Fibroblast of pulmonary artery (primary cell): Measurements from ENCODE around the gene AGAP9.
A peak's percentile ranks its signal among the peaks of the same experiment; 100 is the strongest.
"Not testable (repeated sequence)": the region's sequence is repeated elsewhere in the genome, so short reads cannot be mapped to it uniquely, and the experiment has no call there.

ENCODE experiments used
- DNase-seq: peaks from one replicate; pipeline ENCODE4 v3.0.0-alpha.2; 2010; ENCODE audit warnings: low read depth
- H3K4me3 ChIP-seq: replicated peaks from 2 replicates; pipeline ENCODE4 v1.5.1; 2011; ENCODE audit warnings: low read depth, mild to moderate bottlenecking, control low read depth, low read length, moderate library complexity
- TF ChIP-seq, protein P1 (sequence below): IDR thresholded peaks from 2 replicates; pipeline ENCODE4 v1.5.1; 2011; ENCODE audit warnings: mild to moderate bottlenecking, control low read depth, low read length, inconsistent platforms; ENCODE audit errors: missing control alignments

The AGAP9 gene

DNA sequence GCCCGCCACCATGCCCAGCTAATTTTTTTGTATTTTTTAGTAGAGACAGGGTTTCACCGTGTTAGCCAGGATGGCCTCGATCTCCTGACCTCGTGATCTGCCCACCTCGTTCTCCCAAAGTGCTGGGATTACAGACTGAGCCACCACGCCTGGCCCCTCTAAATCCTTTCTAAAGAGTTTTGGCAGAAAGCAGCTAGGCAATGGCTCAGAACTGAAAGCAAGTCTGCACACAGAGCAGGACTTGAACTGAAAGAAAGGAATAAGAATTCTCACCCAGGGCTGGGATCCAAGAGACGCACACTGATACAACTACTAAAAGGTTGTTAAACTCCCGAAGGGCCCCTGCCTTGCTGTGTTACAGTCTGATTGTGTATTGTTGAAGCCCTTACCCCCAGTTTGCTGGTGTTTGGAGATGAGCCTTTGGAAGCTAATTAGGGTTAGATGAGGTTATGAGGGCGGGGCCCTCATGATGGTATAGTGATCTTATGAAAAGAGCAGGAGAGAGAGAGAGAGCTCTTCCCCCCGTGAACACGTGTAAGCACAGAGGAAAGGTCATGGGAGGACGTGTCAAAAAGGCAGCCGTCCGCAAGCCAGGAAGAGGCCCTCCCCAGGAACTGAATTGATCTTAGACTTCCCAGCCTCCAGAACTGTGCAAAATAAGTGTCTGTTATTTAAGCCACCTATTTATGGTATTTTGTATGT lies 58.1 kb downstream of the AGAP9 start:
- not testable (repeated sequence) for DNase-seq, H3K4me3 ChIP-seq

- DNase-seq, result not testable (repeated sequence)
Measured at GRCh38 chr10:47462577-47463358, 60.7 kb downstream of the AGAP9 start.

GRCh38 chr10:47461261-47461687 lies 62.2 kb downstream of the AGAP9 start:
- peak; percentile 75 for DNase-seq
- TF ChIP-seq, protein P1, sequence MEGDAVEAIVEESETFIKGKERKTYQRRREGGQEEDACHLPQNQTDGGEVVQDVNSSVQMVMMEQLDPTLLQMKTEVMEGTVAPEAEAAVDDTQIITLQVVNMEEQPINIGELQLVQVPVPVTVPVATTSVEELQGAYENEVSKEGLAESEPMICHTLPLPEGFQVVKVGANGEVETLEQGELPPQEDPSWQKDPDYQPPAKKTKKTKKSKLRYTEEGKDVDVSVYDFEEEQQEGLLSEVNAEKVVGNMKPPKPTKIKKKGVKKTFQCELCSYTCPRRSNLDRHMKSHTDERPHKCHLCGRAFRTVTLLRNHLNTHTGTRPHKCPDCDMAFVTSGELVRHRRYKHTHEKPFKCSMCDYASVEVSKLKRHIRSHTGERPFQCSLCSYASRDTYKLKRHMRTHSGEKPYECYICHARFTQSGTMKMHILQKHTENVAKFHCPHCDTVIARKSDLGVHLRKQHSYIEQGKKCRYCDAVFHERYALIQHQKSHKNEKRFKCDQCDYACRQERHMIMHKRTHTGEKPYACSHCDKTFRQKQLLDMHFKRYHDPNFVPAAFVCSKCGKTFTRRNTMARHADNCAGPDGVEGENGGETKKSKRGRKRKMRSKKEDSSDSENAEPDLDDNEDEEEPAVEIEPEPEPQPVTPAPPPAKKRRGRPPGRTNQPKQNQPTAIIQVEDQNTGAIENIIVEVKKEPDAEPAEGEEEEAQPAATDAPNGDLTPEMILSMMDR, result peak; percentile 5
- H3K4me3 ChIP-seq, result not testable (repeated sequence)

More at GRCh38 chr10:47462577-47463358, 60.7 kb downstream of the AGAP9 start:
- H3K4me3 ChIP-seq, result not testable (repeated sequence)

GRCh38 chr10:47458466-47459154 lies 64.8 kb downstream of the AGAP9 start:
- TF ChIP-seq, protein P1, result no peak
- peak; percentile 76 for DNase-seq
- H3K4me3 ChIP-seq, result no peak overlapping the region

DNA sequence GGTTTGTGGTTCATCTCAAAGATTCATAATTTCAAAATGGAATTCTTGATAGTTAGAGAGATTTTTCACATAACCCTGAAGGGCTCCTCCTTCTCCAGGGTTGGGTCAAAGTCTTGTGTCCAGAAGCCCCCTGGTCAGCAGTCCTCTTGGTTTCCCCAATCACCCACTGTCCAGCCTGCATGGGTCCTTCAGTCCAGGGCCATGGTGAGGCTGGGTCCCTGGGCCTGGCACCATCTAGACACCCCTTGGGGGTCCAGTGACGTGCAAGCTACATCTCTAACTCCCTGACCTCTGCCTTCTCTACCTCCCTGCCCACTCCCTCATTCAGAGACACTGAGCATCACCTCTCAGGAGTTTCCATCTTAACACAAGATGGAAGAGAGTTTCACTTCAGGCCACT lies 65.6 kb downstream of the AGAP9 start:
- no peak overlapping the region for H3K4me3 ChIP-seq
- DNase-seq, result no peak
- TF ChIP-seq, protein P1, result no peak

DNA sequence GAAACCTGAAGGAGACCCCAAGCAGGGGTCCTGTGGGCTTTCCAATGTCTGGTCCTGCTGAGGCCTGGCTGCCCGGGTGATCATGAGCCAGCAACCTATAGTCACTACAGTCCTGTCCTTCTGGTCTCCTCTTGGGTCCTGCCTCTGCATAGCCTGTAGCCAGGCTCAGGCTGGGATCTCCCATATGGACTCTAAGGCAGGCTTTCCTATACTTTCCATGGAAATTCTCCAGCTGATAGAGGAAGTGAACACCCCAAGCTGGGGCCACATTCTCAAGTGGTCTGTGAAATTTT lies 66.0 kb downstream of the AGAP9 start:
- H3K4me3 ChIP-seq, result no peak overlapping the region
- DNase-seq, result no peak
- TF ChIP-seq, protein P1, result no peak

- no peak overlapping the region for H3K4me3 ChIP-seq
- no peak for DNase-seq
- TF ChIP-seq, protein P1, result no peak
Measured at GRCh38 chr10:47456794-47457527, 66.5 kb downstream of the AGAP9 start.
